ENCODE data around the gene IL15.
"Not testable (repeated sequence)": the region's sequence is repeated elsewhere in the genome, so short reads cannot be mapped to it uniquely, and the experiment has no call there.

The IL15 gene

GRCh38 chr4:141702472-141703182, 66.2 kb downstream of the IL15 start:
- DNase-seq (ENCODE audit: low read depth in 2 of 2), result no peak

DNA sequence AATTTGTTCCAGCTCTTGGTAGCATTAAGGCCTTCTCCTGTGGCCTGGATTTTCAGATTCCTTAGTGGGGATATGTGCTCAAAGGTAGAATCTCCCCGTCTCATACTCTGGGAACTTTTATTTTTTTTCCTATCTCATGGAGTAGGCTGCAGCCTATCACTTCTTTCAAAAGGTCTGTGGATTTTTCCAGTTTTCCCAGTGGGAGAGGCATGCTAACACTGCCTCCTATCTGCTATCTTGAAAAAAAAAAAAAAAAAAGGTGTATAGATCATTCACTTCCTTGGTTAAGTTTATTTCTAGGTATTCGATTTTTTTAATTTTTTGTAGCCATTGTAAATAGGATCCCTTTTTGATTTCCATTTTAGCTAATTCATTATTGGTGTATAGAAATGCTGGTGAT, 67.1 kb downstream of the IL15 start:
- no peak for DNase-seq (ENCODE audit: low read depth in 2 of 2)

- no peak for DNase-seq (ENCODE audit: low read depth in 2 of 2)
These were observed 68.8 kb downstream of the IL15 start for GRCh38 chr4:141705048-141705746.

DNA sequence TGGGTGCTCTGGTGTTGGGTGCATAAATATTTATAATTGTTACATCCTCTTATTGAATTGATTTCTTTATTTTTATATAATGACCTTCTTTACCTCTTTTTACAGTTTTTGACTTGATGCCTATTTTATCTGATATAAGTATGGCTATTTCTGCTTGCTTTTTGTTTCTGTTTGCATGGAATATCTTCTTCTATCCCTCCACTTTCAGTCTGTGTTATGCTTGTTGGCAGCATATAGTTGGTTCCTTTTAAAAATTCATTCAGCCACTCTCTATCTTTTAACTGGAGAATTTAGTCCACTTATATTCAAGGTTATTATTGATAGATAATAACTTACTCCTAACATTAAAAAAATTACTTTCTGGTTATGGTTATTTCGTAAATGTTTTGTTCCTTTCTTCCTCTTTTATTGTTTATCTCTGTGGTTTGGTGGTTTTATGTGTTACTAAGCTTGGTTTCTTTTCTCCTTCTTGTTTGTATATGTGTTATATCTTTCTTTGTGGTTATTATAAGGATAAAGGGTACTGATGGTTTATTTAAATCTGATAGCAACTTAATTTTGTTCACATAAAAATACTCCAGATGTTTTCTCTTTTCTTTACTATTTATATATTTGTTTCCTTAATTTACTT, 69.5 kb downstream of the IL15 start:
- no peak for DNase-seq (ENCODE audit: low read depth in 2 of 2)

DNA sequence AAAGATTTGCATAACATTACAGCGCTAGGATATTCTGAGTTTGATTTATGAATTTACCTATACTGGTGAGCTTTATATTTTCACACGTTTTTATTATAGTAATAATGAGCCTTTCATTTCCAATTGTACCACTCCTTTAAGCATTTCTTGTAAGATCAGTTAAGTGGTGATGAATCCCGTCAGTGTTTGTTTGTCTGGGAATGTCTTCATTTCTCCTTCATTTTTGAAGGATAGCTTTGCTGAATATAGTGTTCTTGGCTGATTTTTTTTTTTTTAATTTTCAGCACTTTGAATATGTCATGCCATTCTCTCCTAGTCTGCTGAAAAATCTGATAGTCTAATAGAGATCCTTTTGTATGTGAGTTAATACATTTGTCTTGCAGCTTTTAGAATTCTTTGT, 70.1 kb downstream of the IL15 start:
- no peak for DNase-seq (ENCODE audit: low read depth in 2 of 2)

GRCh38 chr4:141711211-141711610, 74.8 kb downstream of the IL15 start:
- no peak for DNase-seq (ENCODE audit: low read depth in 2 of 2)

GRCh38 chr4:141713185-141713584, 76.8 kb downstream of the IL15 start:
- DNase-seq (ENCODE audit: low read depth in 2 of 2), result no peak

- DNase-seq (ENCODE audit: low read depth in 2 of 2), result no peak
These were observed 77.5 kb downstream of the IL15 start for GRCh38 chr4:141713771-141714445.

GRCh38 chr4:141719585-141719984, 83.2 kb downstream of the IL15 start:
- no peak for DNase-seq (ENCODE audit: low read depth in 2 of 2)

GRCh38 chr4:141721174-141721573, 84.8 kb downstream of the IL15 start:
- no peak for DNase-seq (ENCODE audit: low read depth in 2 of 2)

GRCh38 chr4:141724646-141725045, 88.3 kb downstream of the IL15 start:
- no peak for DNase-seq (ENCODE audit: low read depth in 2 of 2)

DNA sequence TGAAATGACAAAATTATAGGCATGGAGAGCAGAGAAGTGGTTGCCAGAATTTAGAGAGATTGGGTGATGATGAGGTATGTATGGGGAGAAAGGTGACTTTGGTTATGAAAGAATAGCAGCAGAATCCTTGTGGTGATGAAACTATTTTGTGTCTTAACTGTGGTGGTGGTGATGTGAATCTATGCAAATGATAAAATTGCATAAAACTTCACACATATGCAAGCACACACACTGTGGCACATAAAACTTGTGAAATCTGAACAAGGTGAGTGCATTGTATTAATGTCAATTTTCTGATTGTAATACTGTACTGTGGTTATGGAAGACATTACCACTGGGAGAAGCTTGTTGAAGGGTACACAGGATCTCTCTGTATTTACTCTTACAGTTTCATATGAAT, 91.0 kb downstream of the IL15 start:
- DNase-seq (ENCODE audit: low read depth in 2 of 2), result no peak

- DNase-seq (ENCODE audit: low read depth in 2 of 2), result no peak
These were observed 94.4 kb downstream of the IL15 start for GRCh38 chr4:141730805-141731204.

- DNase-seq (ENCODE audit: low read depth in 2 of 2), result no peak
These were observed 95.1 kb downstream of the IL15 start for GRCh38 chr4:141731481-141731880.

DNA sequence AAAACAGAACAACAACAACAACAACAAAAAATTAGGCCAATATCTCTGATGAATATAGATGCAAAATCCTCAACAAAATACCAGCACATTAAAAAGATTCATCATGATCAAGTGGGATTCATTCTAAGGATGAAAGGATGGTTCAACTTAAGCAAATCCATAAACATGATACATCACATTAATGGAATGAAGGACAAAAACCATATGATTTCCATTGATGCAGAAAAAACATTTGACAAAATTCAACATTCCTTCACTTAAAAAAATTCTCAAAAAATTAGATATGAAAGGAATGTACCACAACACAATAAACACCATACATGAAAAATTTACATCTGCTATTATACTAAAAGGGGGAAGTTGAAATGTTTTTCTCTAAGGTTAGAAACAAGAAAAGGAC, 103.3 kb downstream of the IL15 start:
- no peak for DNase-seq (ENCODE audit: low read depth in 2 of 2)

- no peak for DNase-seq (ENCODE audit: low read depth in 2 of 2)
These were observed 109.6 kb downstream of the IL15 start for GRCh38 chr4:141746026-141746425.

DNA sequence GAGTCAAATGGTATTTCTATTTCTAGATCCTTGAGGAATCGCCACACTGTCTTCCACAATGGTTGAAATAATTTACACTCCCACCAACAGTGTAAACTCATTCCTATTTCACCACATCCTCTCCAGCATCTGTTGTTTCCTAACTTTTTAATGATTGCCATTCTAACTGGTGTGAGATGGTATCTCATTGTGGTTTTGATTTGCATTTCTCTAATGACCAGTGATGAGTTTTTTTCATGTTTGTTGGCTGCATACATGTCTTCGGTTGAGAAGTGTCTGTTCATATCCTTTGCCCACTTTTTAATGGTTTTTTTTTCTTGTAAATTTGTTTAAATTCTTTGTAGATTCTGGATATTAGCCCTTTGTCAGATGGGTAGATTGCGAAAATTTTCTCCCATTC, 115.4 kb downstream of the IL15 start:
- not testable (repeated sequence) for DNase-seq (ENCODE audit: low read depth in 2 of 2)

DNA sequence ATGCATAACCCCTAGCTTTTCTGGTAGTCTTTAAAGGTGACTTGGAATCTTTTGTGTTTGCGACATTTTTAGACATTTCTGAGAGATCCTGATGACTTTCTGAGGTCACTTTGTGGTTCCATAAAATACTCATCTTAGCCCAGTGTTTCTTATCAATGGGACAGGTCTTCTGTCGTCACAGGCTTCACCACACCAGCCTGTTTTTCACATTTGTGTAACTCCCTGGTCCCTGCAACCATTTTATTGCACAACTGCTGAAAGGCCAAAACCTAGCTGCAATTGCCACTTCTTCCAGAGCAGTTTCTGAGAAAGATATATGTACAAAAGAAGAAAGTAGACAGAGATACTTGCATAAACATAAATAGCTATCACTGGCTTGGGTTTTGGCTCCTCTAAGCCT, 120.9 kb downstream of the IL15 start:
- no peak for DNase-seq (ENCODE audit: low read depth in 2 of 2)

GRCh38 chr4:141759796-141760425, 123.5 kb downstream of the IL15 start:
- DNase-seq (ENCODE audit: low read depth in 2 of 2), result no peak

DNA sequence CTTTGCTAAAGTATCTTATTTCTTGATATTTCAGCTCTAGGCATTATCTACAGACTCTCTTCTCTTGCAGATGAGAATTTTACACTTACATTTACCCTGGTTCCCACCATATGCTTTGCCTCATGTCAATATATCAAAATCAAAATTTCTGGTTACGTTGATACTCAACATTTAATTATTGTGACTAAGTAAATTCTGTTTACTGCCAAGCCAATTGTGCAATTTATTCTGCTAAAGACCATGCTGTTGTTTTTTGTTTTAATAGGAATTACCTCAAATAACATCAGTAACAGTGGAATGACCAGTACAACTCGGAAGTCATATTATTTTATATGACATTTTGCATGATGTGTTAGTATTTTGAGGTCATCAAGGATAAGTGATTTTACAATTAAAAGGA, 125.5 kb downstream of the IL15 start:
- no peak for DNase-seq (ENCODE audit: low read depth in 2 of 2)

- DNase-seq (ENCODE audit: low read depth in 2 of 2), result no peak
These were observed 127.0 kb downstream of the IL15 start for GRCh38 chr4:141763374-141763773.

GRCh38 chr4:141768954-141769353, 132.6 kb downstream of the IL15 start:
- DNase-seq (ENCODE audit: low read depth in 2 of 2), result no peak

All from stimulated activated CD8-positive, alpha-beta memory T cell treated with anti-CD3 and anti-CD28 coated beads, Interleukin-2, amount 100 ng/mL, for 48 hours (primary cell).